HPDE6-E6E7 (cell line): ENCODE results near the gene NFS1.
"Not testable (repeated sequence)": the region's sequence is repeated elsewhere in the genome, so short reads cannot be mapped to it uniquely, and the experiment has no call there.

ENCODE experiments used
- DNase-seq: peaks from one replicate; pipeline ENCODE4 v3.0.0; 2011; ENCODE audit warnings: missing footprints; ENCODE audit errors: extremely low spot score

The NFS1 gene

DNA sequence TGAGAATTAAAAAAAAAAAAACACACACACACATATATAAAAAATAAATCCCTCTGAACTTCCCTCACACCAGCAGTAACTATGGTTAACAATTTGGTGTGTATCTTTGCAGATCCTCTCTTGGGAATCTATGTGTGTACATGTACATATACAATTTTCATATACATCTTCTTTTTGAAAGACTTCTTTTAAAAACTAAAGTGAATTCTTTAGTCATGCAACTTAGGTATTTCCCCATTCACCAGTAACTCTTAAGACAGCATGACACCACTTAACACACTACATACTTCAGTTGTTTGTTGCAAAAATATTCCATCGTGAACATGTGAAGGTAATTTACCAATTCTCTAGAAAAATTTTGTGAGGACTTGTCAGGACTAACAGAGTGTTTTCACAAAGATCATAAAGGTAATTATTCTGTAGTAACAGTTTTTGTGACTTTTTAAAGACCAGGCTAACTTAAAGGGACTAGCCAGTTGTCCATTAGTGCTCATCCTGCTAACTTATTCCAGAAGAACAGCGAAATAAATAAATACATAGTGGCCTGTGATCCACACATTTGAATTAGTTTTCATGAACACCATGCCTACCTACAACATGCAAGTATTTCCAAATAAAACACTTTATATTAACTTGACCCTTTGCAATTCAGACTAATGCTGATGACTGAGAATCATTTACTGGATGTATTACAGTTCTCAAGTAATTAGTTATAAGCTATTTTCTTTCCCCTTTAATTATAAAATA is 30.9 kb upstream of the NFS1 start:
- DNase-seq = no peak

DNA sequence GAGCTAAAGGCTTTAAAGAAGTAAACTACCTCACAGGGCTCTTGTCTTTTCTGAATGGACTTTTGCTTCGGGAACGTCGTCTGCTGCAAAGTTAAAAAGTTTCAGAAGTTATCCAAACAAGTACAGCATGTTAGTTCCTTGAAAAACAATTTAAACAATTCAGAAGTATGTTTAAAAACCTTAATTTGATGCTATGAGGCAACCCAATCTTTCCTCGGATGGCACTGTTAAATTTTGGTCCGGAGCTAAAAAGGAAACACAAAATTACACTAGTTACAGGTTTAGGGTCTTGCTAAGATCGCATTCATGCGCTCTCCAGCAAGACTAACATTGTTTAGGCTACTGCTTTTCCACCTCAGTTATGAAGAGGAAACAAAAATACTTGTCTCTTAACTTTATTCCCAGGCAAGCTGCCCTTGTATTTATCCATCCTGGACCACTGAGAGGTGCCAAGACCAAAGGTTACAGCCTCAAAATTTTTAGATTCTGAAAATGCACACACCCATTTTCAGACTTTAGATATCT is 30.2 kb upstream of the NFS1 start:
- DNase-seq = no peak

DNA sequence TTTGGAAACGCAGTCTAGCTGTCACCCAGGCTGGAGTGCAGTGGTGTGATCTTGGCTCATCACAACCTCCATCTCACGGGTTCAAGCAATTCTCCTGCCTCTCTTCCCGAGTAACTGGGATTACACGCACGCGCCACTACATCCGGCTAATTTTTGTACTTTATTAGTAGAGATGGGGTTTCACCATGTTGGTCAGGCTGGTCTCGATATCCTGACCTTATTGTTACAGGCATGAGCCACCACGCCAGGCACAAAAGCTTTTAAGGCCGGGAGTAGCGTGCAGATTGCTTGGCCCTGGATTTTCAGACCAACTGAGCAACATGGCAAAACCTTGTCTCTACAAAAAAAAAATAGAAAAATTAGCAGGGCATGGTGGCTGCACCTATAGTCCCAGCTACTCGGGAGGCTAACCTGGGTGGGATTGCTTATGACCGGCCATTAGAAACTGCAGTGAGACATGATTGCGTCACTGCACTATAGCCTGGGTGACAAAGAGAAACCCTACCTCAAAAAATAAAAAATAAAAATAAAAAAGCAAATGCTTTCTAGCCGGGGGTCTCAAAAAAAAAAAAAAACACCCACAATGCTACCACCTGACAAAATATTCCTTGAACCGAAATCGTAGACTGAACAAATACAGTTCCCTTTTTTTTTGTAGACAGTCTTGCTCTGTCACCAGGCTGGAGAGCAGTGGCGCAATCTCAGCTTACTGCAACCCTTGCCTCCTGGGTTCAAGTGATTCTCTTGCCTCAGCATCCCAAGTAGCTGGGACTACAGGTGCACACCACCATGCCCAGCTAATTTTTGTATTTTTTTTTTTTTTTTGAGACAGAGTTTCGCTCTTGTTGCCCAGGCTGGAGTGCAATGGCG is 27.9 kb upstream of the NFS1 start:
- no peak for DNase-seq

DNA sequence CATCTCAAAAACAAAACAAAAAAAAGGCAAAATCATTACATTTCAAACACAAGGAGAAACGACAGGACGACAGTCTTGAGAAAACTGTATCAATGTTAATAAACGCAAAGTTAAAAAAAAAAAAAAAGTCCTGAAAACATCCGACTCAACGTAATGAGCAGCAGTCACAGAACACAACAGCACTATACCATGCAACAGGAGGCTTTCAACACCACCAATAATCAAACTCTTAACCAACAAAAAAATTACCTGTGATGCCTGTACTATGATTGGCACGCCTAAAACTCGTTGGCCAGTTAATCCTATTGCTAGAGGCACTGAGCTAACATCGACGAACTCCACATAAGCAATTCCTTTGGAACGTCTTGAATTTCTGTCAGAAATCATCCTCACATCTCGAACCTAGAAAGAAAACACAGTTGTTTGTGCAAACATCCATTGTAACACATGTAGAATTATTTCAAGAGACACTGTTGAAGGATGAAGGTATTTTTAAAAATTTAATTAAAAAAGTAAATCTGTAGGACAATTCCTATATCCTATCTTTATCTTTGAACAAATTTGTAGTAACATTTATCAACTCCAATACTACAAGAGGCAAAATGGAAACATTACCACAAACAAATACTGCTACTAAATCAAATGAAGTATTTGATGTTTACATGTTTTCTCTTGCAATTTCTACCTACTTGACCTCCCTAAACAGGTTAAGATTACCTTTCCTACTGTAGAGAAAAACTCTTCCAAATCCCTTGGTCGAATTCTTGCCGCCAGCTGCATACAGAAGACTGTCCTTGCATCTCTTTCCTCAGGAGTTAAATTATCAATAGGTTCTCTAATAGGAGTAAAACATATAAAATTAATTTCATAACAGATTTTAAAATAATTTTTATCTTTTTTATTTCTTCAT is 25.4 kb upstream of the NFS1 start:
- no peak for DNase-seq

DNA sequence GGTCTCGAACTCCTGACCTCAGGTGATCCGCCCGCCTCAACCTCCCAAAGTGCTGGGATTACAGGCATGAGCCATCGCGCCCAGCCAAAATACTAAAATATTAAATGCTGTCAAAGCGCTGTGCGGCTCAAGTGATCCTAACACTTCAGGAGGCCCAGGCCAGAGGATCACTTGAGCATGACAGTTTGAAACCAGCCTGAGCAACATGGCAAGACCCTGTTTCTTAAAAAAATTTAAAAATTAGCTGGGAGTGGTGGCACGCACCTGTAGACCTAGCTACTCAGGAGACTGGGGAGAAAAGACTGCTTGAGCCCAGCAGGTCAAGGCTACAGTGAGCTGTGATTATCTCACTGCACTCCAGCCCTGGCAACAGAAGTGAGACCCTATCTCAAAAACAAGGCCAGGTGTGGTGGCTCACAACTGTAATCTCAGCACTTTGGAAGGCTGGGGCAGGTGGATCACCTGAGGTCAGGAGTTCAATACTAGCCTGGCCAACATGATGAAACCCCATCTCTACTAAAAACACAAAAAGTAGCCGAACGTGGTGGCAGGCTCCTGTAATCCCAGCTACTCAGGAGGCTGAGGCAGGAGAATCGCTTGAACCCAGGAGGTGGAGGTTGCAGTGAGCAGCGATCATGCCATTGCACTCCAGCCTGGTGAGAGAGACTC is 24.6 kb upstream of the NFS1 start:
- not testable (repeated sequence) for DNase-seq

DNA sequence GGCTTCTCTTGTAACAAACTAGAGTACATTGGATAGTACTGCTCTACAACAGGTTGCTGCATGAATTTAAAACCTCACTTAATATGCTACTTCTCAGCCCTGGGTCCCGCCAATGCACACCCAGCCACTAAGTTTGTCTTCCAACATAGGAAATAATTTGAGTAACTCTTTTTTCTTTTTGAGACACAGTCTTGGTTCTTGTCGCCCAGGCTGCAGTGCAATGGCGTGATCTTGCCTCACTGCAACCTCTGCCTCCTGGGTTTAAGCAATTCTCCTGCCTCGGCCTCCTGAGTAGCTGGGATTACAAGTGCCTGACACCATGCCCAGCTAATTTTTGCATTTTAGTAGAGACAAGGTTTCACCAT is 24.1 kb upstream of the NFS1 start:
- not testable (repeated sequence) for DNase-seq

DNA sequence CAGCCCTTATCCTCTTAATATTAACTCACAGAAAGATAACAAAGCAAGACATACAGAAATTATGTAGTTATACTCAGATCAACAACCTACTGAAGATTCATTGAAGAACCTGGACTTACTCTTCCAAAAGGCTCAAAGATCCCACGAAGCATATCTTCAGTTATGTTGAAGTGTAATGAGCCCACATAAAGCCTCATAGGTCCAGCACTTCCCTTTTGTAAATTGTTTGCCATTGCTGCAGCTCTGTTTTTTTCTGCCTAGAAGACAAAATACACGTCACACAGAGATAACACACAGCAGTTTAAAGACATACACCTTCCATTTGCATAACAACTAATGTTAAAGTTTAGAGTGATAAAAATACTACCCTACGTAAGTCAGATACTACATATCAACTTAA is 22.5 kb upstream of the NFS1 start:
- no peak for DNase-seq

DNA sequence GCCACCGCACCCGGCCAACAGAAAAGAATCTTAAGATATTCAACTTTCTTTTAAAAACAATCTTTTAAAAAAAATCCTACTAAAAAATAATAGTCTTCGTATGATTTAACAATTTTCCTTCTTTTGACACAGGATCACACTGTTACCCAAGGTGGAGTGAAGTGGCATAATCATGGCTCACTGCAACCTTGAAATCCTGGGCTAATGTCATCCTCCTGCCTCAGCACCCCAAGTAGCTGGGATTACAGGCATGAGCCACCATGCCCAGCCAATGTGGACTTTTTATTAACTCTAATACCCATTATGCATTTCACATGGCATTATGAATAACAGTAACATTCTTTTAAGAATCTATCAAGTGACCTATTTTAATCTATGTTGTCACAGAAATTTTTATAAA is 22.1 kb upstream of the NFS1 start:
- no peak for DNase-seq

DNA sequence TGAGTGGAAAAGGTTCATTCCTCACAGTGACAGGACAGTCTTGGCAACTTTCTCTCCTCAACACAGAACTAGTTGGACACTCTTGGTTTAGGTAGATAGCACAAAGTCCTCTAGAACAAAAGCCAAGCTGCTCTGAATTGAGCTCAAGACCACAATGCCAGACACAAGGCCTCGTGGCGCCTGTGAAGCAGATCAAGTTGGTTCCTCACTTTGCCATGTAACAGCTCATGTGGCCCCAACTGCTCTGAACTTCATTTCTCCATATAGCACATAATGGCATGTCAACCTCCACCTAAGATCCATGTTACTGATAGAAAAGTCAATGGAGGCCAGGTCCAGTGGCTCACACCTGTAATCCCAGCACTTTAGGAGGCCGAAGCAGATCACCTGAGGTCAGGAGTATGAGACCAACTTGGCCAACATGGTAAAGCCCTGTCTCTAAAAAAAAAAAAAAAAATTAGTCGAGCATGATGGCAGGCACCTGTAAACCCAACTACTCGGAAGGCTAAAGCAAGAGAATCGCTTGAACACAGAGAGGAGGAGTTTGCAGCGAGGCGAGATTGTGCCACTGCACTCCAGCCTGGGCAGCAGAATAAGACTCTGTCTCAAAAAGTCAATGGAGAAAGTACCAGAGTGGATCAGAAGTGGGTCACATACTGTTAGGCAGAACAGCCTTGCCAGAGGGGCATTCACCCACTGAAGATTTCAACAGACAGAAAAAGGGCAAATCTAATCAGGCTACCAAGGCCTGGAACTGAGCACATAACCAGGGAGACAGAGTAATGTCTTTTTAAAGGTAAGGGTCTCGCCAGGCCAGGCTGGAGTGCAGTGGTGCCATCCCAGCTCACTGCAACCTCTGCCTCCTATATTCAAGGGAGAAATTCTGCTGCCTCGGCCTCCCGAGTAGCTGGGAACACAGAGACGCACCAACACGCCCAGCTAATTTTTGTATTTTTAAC is 21.3 kb upstream of the NFS1 start:
- no peak for DNase-seq

DNA sequence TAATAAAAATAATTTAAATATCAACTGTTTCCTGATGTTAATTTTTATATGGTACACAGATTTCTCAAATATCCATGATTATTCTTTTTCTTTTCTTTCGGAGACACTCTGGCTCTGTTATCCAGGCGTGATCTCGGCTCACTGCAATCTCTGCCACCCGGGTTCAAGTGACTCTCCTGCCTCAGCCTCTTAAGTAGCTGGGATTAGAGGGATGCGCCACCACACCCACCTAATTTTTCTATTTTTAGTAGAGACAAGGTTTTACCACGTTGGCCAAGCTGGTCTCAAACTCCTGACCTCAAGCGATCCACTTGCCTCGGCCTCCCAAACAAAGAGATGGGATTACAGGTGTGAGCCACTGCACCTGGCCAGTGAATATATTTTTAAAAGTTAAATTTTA is 20.6 kb upstream of the NFS1 start:
- no peak for DNase-seq

DNA sequence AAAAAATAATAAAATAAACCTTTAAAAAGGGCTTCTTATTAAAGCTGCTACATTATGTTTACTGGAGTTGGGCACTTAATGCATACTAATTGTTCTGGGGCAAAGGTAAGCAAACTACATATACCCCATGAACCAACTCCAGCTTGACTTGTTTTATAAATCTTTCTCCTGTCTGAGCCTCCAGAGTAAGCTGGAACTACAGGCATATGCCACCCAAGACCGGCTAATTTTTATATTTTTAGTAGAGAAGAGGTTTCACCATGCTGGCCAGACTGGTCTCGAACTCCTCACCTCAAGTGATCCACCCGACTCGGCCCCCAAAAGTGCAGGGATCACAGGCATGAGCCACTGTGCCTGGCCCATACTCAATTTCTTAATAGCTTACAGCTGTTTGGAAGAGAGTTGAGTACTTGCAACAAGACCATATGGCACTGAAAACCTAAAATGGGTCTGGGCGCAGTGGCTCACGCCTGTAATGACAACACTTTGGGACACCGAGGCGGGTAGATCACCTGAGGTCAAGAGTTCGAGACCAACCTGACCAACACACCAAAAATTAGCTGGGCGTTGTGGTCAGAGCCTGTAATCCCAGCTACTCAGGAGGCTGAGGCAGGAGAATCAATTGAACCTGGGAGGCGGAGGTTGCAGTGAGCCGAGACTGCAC is 20.0 kb upstream of the NFS1 start:
- DNase-seq = no peak

DNA sequence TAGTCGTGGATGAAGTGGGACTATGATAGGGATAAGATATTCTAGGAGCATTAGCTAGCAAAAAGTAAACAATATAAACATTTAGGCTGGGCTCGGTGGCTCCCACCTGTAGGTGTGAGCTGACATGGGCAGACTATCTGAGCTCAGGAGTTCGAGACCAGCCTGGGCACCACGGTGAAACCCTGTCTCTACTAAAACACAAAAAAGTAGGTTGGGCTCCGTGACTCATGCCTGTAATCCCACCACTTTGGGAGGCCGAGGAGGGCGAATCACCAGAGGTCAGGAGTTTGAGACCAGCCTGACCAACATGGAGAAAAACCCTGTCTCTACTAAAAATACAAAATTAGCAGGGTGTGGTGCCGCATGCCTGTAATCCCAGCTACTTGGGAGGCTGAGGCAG is 19.2 kb upstream of the NFS1 start:
- DNase-seq = not testable (repeated sequence)

DNA sequence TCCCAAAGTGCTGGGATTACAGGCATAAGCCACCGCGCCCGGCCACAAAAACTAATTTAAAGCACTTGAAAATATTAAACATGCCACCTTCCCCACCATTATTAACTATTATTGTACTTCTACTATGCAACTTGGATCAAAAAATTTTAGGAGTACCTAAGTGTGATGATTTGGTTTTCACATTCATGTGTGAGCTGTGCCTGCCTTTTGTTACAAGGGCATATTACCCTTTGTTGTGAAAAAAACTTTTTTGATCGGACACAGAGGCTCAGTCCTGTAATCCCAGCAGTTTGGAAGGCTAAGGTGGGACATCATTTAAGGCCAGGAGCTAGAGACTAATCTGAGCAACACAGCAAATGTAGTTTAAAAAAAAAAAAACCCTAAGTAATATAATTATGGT is 17.2 kb upstream of the NFS1 start:
- DNase-seq = no peak

DNA sequence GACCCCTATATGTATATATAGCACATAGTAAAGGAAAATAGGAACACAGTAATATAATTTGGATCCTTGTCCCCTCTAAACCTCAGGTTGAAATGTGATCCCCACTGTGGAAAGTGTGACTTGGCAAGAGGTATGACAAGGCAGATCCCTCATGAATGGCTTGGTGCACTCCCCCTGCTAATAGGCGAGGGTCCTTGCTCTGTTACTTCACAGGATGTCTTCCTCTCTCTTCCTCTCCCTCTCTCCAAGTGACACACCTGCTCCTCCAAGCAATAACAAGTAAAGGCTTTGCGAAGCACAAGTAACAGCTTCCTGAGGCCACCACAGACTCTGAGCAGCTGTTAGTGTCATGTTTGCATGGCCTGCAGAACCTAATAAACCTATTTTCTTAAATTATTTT is 16.5 kb upstream of the NFS1 start:
- DNase-seq = no peak

DNA sequence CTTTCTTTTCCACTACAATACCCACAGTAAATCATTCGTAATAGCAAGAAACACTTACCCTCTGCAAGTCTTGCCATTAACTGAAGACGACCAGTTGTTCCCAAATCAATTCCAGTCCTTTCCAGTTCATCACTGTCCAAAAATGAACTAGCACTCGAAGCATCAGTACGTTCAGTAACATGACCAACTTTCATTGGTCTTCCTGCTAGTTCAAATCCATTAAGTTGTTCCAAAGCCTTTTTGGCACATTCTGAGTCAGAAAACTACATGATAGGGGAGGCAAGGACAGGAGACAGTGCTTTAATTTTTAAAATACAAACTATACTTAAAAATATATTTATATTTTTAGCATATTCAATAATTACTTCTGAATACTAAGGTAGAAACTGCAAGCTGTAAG is 15.0 kb upstream of the NFS1 start:
- DNase-seq = no peak

DNA sequence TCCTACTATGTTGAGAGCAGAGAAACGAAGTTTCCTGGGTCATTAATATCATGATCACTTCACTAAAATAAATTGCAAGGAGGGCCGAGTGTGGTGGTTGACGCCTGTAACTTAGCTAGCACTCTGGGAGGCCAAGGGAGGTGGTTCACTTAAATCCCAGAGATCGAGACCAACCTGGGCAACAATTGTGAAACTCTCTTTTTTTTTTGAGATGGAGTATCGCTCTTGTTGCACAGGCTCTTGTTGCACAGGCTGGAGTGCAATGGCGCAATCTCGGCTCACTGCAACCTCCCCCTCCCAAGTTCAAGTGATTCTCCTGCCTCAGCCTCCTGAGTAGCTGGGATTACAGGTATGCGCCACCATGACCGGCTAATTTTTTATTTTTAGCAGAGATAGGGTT is 14.0 kb upstream of the NFS1 start:
- DNase-seq = not testable (repeated sequence)

DNA sequence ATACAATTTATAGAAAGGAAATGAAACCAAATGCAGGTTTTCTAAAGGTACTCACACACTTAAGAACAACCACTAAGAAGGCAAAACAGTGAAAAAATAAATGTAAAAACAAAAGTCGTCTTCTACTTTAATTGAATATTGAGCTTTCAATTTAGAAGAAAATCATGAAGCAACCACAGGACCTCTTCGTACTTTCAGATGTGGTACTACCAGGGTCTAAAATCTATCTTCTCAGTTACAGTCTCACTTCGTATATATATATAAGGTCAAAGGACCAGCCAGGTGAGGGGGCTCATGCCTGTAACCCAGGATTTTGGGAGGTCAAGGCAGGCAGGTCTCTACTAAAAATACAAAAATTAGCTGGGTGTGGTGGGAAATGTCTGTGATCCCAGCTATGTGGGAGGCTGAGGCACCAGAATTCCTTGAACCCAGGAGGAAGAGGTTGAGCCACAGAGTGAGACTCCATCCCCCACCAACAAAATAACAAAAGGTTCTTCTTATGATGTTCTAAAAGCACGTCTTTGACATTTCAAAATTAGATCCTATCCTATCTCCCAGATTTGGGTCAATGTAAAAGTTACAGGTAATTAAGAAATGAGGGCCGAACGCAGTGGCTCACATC is 12.5 kb upstream of the NFS1 start:
- no peak for DNase-seq

DNA sequence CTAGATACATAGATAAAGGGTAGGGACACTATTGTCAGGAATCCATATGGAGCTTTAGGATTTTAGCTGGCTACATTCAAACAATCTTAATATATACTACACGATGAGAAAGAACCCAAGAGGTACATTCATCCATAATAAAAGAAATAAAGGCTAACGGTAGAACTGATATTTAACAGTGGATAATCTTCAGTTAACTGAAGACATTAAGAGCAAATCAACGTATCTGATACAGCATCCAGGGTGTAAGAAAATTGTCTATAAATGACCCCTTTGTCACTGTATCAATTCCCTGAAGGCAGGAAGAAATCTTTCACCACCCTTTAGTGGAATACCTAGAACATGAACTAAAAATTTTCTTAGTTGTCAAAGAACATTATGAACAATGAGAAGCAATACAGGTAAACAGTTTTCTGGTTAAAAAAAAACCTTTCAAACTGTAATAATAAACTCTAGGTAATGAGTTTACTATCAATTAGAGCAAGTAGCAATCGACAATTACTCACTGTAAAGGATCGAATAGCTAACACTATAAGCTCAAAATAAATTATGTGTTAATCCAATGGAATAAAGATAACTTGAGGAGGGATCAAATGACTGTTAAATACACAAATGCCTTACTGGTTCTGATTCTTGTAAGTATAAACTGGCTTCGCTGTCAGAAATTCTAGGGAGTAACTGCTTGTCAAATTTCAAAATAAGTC is 11.9 kb upstream of the NFS1 start:
- DNase-seq = no peak

DNA sequence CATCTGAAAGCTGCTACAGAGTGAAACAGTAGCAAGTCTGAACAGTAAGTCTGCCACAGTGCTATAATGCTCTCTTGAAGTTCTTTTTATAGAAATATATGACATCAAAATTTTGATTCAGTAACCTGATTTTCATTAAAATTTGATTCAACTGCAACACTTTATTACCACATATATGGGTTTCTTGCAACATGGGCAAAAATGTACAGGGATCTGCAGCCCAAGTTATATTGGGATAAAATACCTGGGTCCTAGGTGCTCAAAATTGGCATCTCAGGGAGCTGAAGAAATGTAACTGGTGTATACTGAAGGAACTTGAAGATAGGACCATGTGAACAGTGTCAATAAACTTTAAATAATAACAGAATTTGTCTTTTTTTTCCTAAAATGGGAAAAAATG is 10.9 kb upstream of the NFS1 start:
- DNase-seq = no peak
